GM12878 (cell line): Measurements from ENCODE around the gene CC2D1A. TPM values are rescaled to one million over a fixed set of nuclear protein-coding genes. Genes with fewer than 3 reads are reported as not detected.
A peak's percentile ranks its signal among the peaks of the same experiment; 100 is the strongest.

Experiments
- ATF7 ChIP-seq: fragments of 450-650 bp; IDR thresholded peaks from 2 replicates; pipeline ENCODE4 v1.6.1; 2016; ENCODE audit warnings: low read depth, mild to moderate bottlenecking
- BHLHE40 ChIP-seq, 2 experiments: fragments of 450-650 bp in 1 of 2; IDR thresholded peaks; 2 replicates each; pipeline ENCODE4 v1.6.1; 2011 to 2017; ENCODE audit warnings: low read depth in 2 of 2, borderline replicate concordance in 1 of 2, improper control_type of control experiment in 1 of 2, low read length in 1 of 2, mild to moderate bottlenecking in 1 of 2
- CBX5 ChIP-seq: sonication (generic); IDR thresholded peaks from 2 replicates; pipeline ENCODE4 v1.6.1; 2016; ENCODE audit warnings: low read depth, moderate library complexity, mild to moderate bottlenecking, inconsistent platforms
- HDAC6 ChIP-seq: fragments of 200-600 bp; sonication (generic); IDR thresholded peaks from one replicate; pipeline ENCODE4 v1.8.0; 2017; ENCODE audit warnings: antibody characterized with exemption; ENCODE audit not compliant: unreplicated experiment
- JUNB ChIP-seq: IDR thresholded peaks from 2 replicates; pipeline ENCODE4 v1.6.1; 2016; ENCODE audit warnings: antibody characterized with exemption, mild to moderate bottlenecking
- NFIC ChIP-seq: IDR thresholded peaks from 2 replicates; pipeline ENCODE4 v1.6.1; 2012; ENCODE audit warnings: low read depth, mild to moderate bottlenecking, inconsistent platforms, low read length, moderate library complexity
- SPI1 ChIP-seq: IDR thresholded peaks from 2 replicates; pipeline ENCODE4 v1.6.1; 2011; ENCODE audit warnings: low read depth, mild to moderate bottlenecking, low read length, moderate library complexity, borderline replicate concordance; ENCODE audit not compliant: insufficient read depth
- SREBF2 ChIP-seq: IDR thresholded peaks from 2 replicates; pipeline ENCODE4 v1.6.1; 2012; ENCODE audit warnings: mild to moderate bottlenecking, low read length
- SUZ12 ChIP-seq: fragments of 200-600 bp; sonication (generic); IDR thresholded peaks from one replicate; pipeline ENCODE4 v1.6.1; 2018; ENCODE audit warnings: antibody characterized with exemption, mild to moderate bottlenecking; ENCODE audit not compliant: unreplicated experiment
- YY1 ChIP-seq: IDR thresholded peaks from 2 replicates; pipeline ENCODE4 v1.6.1; 2011; ENCODE audit warnings: low read depth, mild to moderate bottlenecking, low read length
- polyA plus RNA-seq, 11 experiments: library from polyadenylated mRNA; depleted of rRNA in 4 of 11; unstranded in 6 of 11; stranded (reverse) in 5 of 11; fragments of >200 nt; fragmentation: Nextera tagmentation in 4 of 11; fragmentation: Illumina TruSeq in 1 of 11; extraction: Ambion mirVana in 4 of 11; extraction: Trizol in 1 of 11; gene quantifications; 1 replicate in 1 of 11; 2 replicates in 10 of 11; pipeline versions ENCODE4 v1.2.1 to v1.2.3, GENCODE V29; 2011 to 2016; ENCODE audit warnings: inconsistent platforms in 2 of 11, missing spikeins in 2 of 11, low read depth in 1 of 11
- total RNA-seq, 4 experiments: library from RNA; depleted of rRNA in 3 of 4; stranded (reverse); fragments of >200 nt in 3 of 4; fragmentation: Illumina TruSeq in 1 of 4; extraction: Trizol in 1 of 4; gene quantifications; 2 replicates each; pipeline versions ENCODE4 v1.2.1 to v1.2.3, GENCODE V29; 2013 to 2021
- TF ChIP-seq, protein P1 (sequence below): fragments of 450-650 bp; IDR thresholded peaks from 2 replicates; pipeline ENCODE4 v1.6.1; 2018; ENCODE audit warnings: borderline replicate concordance, mild to moderate bottlenecking; ENCODE audit not compliant: partially characterized antibody
- TF ChIP-seq, protein P2 (sequence below): IDR thresholded peaks from 2 replicates; pipeline ENCODE4 v1.6.1; 2011; ENCODE audit warnings: borderline replicate concordance, low read depth, mild to moderate bottlenecking, moderate library complexity, low read length; ENCODE audit not compliant: insufficient read depth, poor library complexity, severe bottlenecking
- TF ChIP-seq, protein P3 (sequence below): IDR thresholded peaks from 2 replicates; pipeline ENCODE4 v1.6.1; 2011; ENCODE audit warnings: low read depth, low read length, improper control_type of control experiment, borderline replicate concordance
- TF ChIP-seq, protein P4 (sequence below), 3 experiments: IDR thresholded peaks in 2 of 3; conservative IDR thresholded peaks in 1 of 3; 2 replicates each; pipeline ENCODE4 v1.5.1; 2011; ENCODE audit warnings: low read depth in 3 of 3, low read length in 3 of 3, mild to moderate bottlenecking in 3 of 3, control low read depth in 2 of 3, moderate library complexity in 2 of 3, inconsistent platforms in 1 of 3, mixed read lengths in 1 of 3; ENCODE audit not compliant: control insufficient read depth in 2 of 3, insufficient read depth in 1 of 3; ENCODE audit errors: extremely low read depth in 1 of 3
- TF ChIP-seq, protein P5 (sequence below): fragments of 150-350 bp; IDR thresholded peaks from 2 replicates; pipeline ENCODE4 v1.6.1; 2014; ENCODE audit warnings: mild to moderate bottlenecking, low read depth, low read length
- TF ChIP-seq, protein P6 (sequence below): fragments of 450-650 bp; IDR thresholded peaks from 2 replicates; pipeline ENCODE4 v1.6.1; 2017; ENCODE audit warnings: mild to moderate bottlenecking, low read depth, inconsistent platforms; ENCODE audit not compliant: poor library complexity, severe bottlenecking

CC2D1A gene
- total and polyA plus RNA-seq, 10 of the 15 experiments (the other 5 are each of a cell fraction or from before 2014, with no cell fraction given) = 0.13 to 36.1 (median 16.1) TPM

DNA sequence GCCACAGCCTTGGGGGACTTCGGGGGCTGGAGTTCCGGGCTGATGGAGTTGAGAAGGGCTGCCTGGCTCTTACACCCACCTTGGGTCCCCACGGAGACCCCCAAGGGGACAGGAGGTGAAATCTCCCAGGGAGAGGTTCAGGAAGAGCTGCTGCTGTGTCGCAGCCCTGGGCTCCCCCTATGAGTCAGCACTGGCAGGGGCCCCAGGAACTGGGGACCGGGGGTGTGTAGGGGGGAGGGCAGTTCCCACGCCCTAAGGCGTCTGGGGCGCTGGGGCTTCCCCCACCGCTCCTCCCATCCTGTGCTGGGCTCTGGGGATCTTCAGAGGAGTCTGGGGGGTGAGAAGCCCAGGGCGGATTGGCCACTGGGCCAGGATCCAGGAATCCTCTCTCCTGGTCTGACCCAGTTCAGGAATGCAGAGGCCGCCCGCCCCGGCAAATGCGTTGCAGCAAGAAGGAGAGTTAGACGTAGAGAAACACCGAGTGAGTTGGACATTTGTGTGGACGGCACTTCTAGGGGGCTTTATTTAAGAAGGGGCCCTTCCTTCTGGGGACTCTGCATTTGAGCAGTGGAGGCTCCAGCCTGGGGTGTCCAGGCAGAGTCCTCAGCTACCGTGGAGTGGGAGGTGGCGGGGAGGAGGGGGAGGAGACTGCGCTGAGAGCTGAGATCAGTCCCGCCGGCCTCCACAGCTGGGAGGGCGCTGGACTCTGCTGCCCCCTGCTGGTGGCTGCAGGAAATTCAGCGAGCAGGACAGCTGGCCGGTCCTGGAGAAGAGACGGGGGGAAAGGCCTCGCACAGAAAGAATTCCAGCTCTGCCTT lies 44.1 kb upstream of the CC2D1A start (continued):
- TF ChIP-seq, protein P1, sequence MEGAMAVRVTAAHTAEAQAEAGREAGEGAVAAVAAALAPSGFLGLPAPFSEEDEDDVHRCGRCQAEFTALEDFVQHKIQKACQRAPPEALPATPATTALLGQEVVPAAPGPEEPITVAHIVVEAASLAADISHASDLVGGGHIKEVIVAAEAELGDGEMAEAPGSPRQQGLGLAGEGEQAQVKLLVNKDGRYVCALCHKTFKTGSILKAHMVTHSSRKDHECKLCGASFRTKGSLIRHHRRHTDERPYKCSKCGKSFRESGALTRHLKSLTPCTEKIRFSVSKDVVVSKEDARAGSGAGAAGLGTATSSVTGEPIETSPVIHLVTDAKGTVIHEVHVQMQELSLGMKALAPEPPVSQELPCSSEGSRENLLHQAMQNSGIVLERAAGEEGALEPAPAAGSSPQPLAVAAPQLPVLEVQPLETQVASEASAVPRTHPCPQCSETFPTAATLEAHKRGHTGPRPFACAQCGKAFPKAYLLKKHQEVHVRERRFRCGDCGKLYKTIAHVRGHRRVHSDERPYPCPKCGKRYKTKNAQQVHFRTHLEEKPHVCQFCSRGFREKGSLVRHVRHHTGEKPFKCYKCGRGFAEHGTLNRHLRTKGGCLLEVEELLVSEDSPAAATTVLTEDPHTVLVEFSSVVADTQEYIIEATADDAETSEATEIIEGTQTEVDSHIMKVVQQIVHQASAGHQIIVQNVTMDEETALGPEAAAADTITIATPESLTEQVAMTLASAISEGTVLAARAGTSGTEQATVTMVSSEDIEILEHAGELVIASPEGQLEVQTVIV = peak; percentile 22
- no peak for TF ChIP-seq SUZ12
- peak; percentile 85 for TF ChIP-seq ATF7
- no peak for TF ChIP-seq SREBF2
- 0 out of 2 replicates have a peak, but pooled peaks have one; percentile 70 for TF ChIP-seq CBX5
- TF ChIP-seq, protein P2, sequence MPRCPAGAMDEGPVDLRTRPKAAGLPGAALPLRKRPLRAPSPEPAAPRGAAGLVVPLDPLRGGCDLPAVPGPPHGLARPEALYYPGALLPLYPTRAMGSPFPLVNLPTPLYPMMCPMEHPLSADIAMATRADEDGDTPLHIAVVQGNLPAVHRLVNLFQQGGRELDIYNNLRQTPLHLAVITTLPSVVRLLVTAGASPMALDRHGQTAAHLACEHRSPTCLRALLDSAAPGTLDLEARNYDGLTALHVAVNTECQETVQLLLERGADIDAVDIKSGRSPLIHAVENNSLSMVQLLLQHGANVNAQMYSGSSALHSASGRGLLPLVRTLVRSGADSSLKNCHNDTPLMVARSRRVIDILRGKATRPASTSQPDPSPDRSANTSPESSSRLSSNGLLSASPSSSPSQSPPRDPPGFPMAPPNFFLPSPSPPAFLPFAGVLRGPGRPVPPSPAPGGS = peak; percentile 100
- peak; percentile 94 for TF ChIP-seq JUNB
- peak; percentile 89; the same call in 1 of the 2 replicates for TF ChIP-seq NFIC
- no peak for TF ChIP-seq HDAC6
- TF ChIP-seq YY1 = peak; percentile 84
- TF ChIP-seq, protein P3, sequence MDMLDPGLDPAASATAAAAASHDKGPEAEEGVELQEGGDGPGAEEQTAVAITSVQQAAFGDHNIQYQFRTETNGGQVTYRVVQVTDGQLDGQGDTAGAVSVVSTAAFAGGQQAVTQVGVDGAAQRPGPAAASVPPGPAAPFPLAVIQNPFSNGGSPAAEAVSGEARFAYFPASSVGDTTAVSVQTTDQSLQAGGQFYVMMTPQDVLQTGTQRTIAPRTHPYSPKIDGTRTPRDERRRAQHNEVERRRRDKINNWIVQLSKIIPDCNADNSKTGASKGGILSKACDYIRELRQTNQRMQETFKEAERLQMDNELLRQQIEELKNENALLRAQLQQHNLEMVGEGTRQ = no peak
- TF ChIP-seq, protein P4, sequence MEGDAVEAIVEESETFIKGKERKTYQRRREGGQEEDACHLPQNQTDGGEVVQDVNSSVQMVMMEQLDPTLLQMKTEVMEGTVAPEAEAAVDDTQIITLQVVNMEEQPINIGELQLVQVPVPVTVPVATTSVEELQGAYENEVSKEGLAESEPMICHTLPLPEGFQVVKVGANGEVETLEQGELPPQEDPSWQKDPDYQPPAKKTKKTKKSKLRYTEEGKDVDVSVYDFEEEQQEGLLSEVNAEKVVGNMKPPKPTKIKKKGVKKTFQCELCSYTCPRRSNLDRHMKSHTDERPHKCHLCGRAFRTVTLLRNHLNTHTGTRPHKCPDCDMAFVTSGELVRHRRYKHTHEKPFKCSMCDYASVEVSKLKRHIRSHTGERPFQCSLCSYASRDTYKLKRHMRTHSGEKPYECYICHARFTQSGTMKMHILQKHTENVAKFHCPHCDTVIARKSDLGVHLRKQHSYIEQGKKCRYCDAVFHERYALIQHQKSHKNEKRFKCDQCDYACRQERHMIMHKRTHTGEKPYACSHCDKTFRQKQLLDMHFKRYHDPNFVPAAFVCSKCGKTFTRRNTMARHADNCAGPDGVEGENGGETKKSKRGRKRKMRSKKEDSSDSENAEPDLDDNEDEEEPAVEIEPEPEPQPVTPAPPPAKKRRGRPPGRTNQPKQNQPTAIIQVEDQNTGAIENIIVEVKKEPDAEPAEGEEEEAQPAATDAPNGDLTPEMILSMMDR (IDR thresholded peaks at IDR 0.05 in 2 of 3, conservative IDR thresholded peaks at IDR 0.05 in 1 of 3; ENCODE audit: control insufficient read depth in 2 of 3, extremely low read depth in 1 of 3, insufficient read depth in 1 of 3, low read depth in 3 of 3, low read length in 3 of 3) = peak; percentile 87 to 98 (median 93)
- peak; percentile 36; the same call in 1 of the 2 replicates for TF ChIP-seq SPI1
- TF ChIP-seq, protein P5, sequence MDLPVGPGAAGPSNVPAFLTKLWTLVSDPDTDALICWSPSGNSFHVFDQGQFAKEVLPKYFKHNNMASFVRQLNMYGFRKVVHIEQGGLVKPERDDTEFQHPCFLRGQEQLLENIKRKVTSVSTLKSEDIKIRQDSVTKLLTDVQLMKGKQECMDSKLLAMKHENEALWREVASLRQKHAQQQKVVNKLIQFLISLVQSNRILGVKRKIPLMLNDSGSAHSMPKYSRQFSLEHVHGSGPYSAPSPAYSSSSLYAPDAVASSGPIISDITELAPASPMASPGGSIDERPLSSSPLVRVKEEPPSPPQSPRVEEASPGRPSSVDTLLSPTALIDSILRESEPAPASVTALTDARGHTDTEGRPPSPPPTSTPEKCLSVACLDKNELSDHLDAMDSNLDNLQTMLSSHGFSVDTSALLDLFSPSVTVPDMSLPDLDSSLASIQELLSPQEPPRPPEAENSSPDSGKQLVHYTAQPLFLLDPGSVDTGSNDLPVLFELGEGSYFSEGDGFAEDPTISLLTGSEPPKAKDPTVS = 0 out of 2 replicates have a peak, but pooled peaks have one; percentile 45
- TF ChIP-seq, protein P6, sequence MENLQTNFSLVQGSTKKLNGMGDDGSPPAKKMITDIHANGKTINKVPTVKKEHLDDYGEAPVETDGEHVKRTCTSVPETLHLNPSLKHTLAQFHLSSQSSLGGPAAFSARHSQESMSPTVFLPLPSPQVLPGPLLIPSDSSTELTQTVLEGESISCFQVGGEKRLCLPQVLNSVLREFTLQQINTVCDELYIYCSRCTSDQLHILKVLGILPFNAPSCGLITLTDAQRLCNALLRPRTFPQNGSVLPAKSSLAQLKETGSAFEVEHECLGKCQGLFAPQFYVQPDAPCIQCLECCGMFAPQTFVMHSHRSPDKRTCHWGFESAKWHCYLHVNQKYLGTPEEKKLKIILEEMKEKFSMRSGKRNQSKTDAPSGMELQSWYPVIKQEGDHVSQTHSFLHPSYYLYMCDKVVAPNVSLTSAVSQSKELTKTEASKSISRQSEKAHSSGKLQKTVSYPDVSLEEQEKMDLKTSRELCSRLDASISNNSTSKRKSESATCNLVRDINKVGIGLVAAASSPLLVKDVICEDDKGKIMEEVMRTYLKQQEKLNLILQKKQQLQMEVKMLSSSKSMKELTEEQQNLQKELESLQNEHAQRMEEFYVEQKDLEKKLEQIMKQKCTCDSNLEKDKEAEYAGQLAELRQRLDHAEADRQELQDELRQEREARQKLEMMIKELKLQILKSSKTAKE = peak; percentile 84
- TF ChIP-seq BHLHE40 (IDR thresholded peaks at IDR 0.05; ENCODE audit: borderline replicate concordance in 1 of 2, low read depth in 2 of 2, low read length in 1 of 2) = peak; percentile 56 to 72; a peak in 3 of 4 replicates
